GM23338 (cell line): ENCODE results near the gene TIMM29.

Experiments used
- EZH2 ChIP-seq: fragments of 200-600 bp; sonication (generic); IDR thresholded peaks from one replicate; pipeline ENCODE4 v1.8.0; 2017; ENCODE audit warnings: antibody characterized with exemption, mild to moderate bottlenecking, low read depth; ENCODE audit not compliant: unreplicated experiment
- EZH2phosphoT487 ChIP-seq: fragments of 200-600 bp; sonication (generic); IDR thresholded peaks from one replicate; pipeline ENCODE4 v1.8.1; 2018; ENCODE audit warnings: antibody characterized with exemption; ENCODE audit not compliant: unreplicated experiment
- NANOG ChIP-seq: IDR thresholded peaks from 2 replicates; pipeline ENCODE4 v1.6.1; 2016; ENCODE audit warnings: antibody characterized with exemption, borderline replicate concordance
- POLR2AphosphoS5 ChIP-seq: IDR thresholded peaks from 2 replicates; pipeline ENCODE4 v1.6.1; 2016; ENCODE audit warnings: antibody characterized with exemption, low read depth
- ZNF331 ChIP-seq: fragments of 250-450 bp; sonication (Bioruptor Pico); IDR thresholded peaks from 2 replicates; pipeline ENCODE4 v1.5.0; 2020; ENCODE audit warnings: low read depth, mild to moderate bottlenecking, moderate library complexity
- TF ChIP-seq, protein P1 (sequence below): IDR thresholded peaks from one replicate; pipeline ENCODE4 v1.6.1; 2018; ENCODE audit warnings: antibody characterized with exemption; ENCODE audit not compliant: unreplicated experiment
- TF ChIP-seq, protein P2 (sequence below), 2 experiments: fragments of 200-600 bp in 1 of 2; sonication (generic) in 1 of 2; conservative IDR thresholded peaks; 2 replicates each; pipeline versions ENCODE4 v1.5.1 to v1.6.1; 2016 to 2017; ENCODE audit warnings: antibody characterized with exemption in 2 of 2, low read depth in 2 of 2, mild to moderate bottlenecking in 2 of 2, moderate library complexity in 1 of 2
- TF ChIP-seq, protein P3 (sequence below): IDR thresholded peaks from 2 replicates; pipeline ENCODE4 v1.6.1; 2016; ENCODE audit warnings: antibody characterized with exemption

- TF ChIP-seq, protein P1, sequence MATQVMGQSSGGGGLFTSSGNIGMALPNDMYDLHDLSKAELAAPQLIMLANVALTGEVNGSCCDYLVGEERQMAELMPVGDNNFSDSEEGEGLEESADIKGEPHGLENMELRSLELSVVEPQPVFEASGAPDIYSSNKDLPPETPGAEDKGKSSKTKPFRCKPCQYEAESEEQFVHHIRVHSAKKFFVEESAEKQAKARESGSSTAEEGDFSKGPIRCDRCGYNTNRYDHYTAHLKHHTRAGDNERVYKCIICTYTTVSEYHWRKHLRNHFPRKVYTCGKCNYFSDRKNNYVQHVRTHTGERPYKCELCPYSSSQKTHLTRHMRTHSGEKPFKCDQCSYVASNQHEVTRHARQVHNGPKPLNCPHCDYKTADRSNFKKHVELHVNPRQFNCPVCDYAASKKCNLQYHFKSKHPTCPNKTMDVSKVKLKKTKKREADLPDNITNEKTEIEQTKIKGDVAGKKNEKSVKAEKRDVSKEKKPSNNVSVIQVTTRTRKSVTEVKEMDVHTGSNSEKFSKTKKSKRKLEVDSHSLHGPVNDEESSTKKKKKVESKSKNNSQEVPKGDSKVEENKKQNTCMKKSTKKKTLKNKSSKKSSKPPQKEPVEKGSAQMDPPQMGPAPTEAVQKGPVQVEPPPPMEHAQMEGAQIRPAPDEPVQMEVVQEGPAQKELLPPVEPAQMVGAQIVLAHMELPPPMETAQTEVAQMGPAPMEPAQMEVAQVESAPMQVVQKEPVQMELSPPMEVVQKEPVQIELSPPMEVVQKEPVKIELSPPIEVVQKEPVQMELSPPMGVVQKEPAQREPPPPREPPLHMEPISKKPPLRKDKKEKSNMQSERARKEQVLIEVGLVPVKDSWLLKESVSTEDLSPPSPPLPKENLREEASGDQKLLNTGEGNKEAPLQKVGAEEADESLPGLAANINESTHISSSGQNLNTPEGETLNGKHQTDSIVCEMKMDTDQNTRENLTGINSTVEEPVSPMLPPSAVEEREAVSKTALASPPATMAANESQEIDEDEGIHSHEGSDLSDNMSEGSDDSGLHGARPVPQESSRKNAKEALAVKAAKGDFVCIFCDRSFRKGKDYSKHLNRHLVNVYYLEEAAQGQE = no peak
- TF ChIP-seq, protein P2, sequence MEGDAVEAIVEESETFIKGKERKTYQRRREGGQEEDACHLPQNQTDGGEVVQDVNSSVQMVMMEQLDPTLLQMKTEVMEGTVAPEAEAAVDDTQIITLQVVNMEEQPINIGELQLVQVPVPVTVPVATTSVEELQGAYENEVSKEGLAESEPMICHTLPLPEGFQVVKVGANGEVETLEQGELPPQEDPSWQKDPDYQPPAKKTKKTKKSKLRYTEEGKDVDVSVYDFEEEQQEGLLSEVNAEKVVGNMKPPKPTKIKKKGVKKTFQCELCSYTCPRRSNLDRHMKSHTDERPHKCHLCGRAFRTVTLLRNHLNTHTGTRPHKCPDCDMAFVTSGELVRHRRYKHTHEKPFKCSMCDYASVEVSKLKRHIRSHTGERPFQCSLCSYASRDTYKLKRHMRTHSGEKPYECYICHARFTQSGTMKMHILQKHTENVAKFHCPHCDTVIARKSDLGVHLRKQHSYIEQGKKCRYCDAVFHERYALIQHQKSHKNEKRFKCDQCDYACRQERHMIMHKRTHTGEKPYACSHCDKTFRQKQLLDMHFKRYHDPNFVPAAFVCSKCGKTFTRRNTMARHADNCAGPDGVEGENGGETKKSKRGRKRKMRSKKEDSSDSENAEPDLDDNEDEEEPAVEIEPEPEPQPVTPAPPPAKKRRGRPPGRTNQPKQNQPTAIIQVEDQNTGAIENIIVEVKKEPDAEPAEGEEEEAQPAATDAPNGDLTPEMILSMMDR (conservative IDR thresholded peaks at IDR 0.05; ENCODE audit: low read depth in 2 of 2) = no peak
- TF ChIP-seq POLR2AphosphoS5 = no peak
- no peak for TF ChIP-seq NANOG
- TF ChIP-seq ZNF331 (CRISPR knock-in tag) = no peak
- no peak for TF ChIP-seq EZH2
- no peak for TF ChIP-seq EZH2phosphoT487
- TF ChIP-seq, protein P3, sequence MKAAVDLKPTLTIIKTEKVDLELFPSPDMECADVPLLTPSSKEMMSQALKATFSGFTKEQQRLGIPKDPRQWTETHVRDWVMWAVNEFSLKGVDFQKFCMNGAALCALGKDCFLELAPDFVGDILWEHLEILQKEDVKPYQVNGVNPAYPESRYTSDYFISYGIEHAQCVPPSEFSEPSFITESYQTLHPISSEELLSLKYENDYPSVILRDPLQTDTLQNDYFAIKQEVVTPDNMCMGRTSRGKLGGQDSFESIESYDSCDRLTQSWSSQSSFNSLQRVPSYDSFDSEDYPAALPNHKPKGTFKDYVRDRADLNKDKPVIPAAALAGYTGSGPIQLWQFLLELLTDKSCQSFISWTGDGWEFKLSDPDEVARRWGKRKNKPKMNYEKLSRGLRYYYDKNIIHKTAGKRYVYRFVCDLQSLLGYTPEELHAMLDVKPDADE = no peak
Measured at GRCh38 chr19:10924597-10924996, 4.0 kb upstream of the TIMM29 start.
